ENCODE results near the gene SPAG8. TPM values are rescaled to one million over a fixed set of nuclear protein-coding genes. Genes with fewer than 3 reads are reported as not detected.

Gene SPAG8
- total and polyA plus RNA-seq, 2 donors: 3.1 to 3.4 TPM

- Histone ChIP-seq H3K4me3 (ENCODE audit: low read length in 2 of 2) (no peak overlapping the region), H3K4me1 (ENCODE audit: control insufficient read depth in 2 of 2, insufficient read depth in 2 of 2, low read length in 2 of 2) (peaks cover 2 to 4% of the 10 kb centered on the region in 2 donors), H3K9me3 (ENCODE audit: control insufficient read depth in 2 of 2, insufficient read depth in 1 of 2, low read length in 1 of 2) (no peaks in the 10 kb centered on the region), H3K27me3 (ENCODE audit: control insufficient read depth in 2 of 2, insufficient read depth in 1 of 2, low read length in 1 of 2) (no peaks in the 10 kb centered on the region), H3K27ac (ENCODE audit: low read depth in 1 of 2, low read length in 1 of 2) (no peak overlapping the region), H3K36me3 (ENCODE audit: control insufficient read depth in 2 of 2, insufficient read depth in 2 of 2, low read length in 1 of 2) (no peaks in the 10 kb centered on the region)
- DNase-seq (ENCODE audit: low read depth in 6 of 9, low spot score in 9 of 9): no peak
- WGBS: 93% methylated on average over 25 of the region's 25 CpGs
Observed at GRCh38 chr9:35852876-35853865, 41.1 kb upstream of the SPAG8 start.

- Histone ChIP-seq H3K4me3 (ENCODE audit: low read length in 2 of 2) (no peak overlapping the region), H3K36me3 (ENCODE audit: control insufficient read depth in 2 of 2, insufficient read depth in 2 of 2, low read length in 1 of 2) (peaks cover 0 to under 1% of the 10 kb centered on the region in 2 donors), H3K27ac (ENCODE audit: low read depth in 1 of 2, low read length in 1 of 2) (no peak overlapping the region), H3K9me3 (ENCODE audit: control insufficient read depth in 2 of 2, insufficient read depth in 1 of 2, low read length in 1 of 2) (no peaks in the 10 kb centered on the region), H3K27me3 (ENCODE audit: control insufficient read depth in 2 of 2, insufficient read depth in 1 of 2, low read length in 1 of 2) (no peaks in the 10 kb centered on the region), H3K4me1 (ENCODE audit: control insufficient read depth in 2 of 2, insufficient read depth in 2 of 2, low read length in 2 of 2) (peaks cover 10 to 12% of the 10 kb centered on the region in 2 donors)
- DNase-seq (ENCODE audit: low read depth in 6 of 9, low spot score in 9 of 9): no peak
- over 99% methylated on average over 2 of the region's 2 CpGs for WGBS
Observed at GRCh38 chr9:35852267-35852815, 40.3 kb upstream of the SPAG8 start.

- peak overlapping the region; percentile 66 to 92 for H3K27ac ChIP-seq (ENCODE audit: low read depth in 1 of 2, low read length in 1 of 2)
- H3K4me1 ChIP-seq (ENCODE audit: control insufficient read depth in 2 of 2, insufficient read depth in 2 of 2, low read length in 2 of 2): peaks cover 12 to 37% of the 10 kb centered on the region in 2 donors
- 71% methylated on average over 4 of the region's 4 CpGs for WGBS
- peak in 5 of 9 donors; percentile 43 to 79 (median 55) for DNase-seq (ENCODE audit: low read depth in 6 of 9, low spot score in 9 of 9)
- peaks cover 0 to 8% of the 10 kb centered on the region in 2 donors for H3K27me3 ChIP-seq (ENCODE audit: control insufficient read depth in 2 of 2, insufficient read depth in 1 of 2, low read length in 1 of 2)
- H3K4me3 ChIP-seq (ENCODE audit: low read length in 2 of 2): no peak overlapping the region
- H3K36me3 ChIP-seq (ENCODE audit: control insufficient read depth in 2 of 2, insufficient read depth in 2 of 2, low read length in 1 of 2): peaks cover 5 to 6% of the 10 kb centered on the region in 2 donors
- peaks cover 0 to 3% of the 10 kb centered on the region in 2 donors for H3K9me3 ChIP-seq (ENCODE audit: control insufficient read depth in 2 of 2, insufficient read depth in 1 of 2, low read length in 1 of 2)
Observed at GRCh38 chr9:35847792-35848572, 35.9 kb upstream of the SPAG8 start.

GRCh38 chr9:35845824-35846771, 34.0 kb upstream of the SPAG8 start:
- H3K36me3 ChIP-seq (ENCODE audit: control insufficient read depth in 2 of 2, insufficient read depth in 2 of 2, low read length in 1 of 2): peaks cover 5 to 6% of the 10 kb centered on the region in 2 donors
- H3K4me3 ChIP-seq (ENCODE audit: low read length in 2 of 2): no peak overlapping the region
- WGBS: 53% methylated on average over 53 of the region's 53 CpGs
- no peak overlapping the region for H3K27ac ChIP-seq (ENCODE audit: low read depth in 1 of 2, low read length in 1 of 2)
- H3K27me3 ChIP-seq (ENCODE audit: control insufficient read depth in 2 of 2, insufficient read depth in 1 of 2, low read length in 1 of 2): peaks cover 0 to 8% of the 10 kb centered on the region in 2 donors
- DNase-seq (ENCODE audit: low read depth in 6 of 9, low spot score in 9 of 9): no peak
- peaks cover 0 to 3% of the 10 kb centered on the region in 2 donors for H3K9me3 ChIP-seq (ENCODE audit: control insufficient read depth in 2 of 2, insufficient read depth in 1 of 2, low read length in 1 of 2)
- H3K4me1 ChIP-seq (ENCODE audit: control insufficient read depth in 2 of 2, insufficient read depth in 2 of 2, low read length in 2 of 2): peaks cover 12 to 37% of the 10 kb centered on the region in 2 donors

GRCh38 chr9:35844628-35845270, 32.7 kb upstream of the SPAG8 start:
- Histone ChIP-seq H3K27ac (ENCODE audit: low read depth in 1 of 2, low read length in 1 of 2) (peak overlapping the region in 1 of 2 donors; percentile 36), H3K27me3 (ENCODE audit: control insufficient read depth in 2 of 2, insufficient read depth in 1 of 2, low read length in 1 of 2) (peaks cover 0 to 8% of the 10 kb centered on the region in 2 donors), H3K9me3 (ENCODE audit: control insufficient read depth in 2 of 2, insufficient read depth in 1 of 2, low read length in 1 of 2) (peaks cover 0 to 3% of the 10 kb centered on the region in 2 donors), H3K36me3 (ENCODE audit: control insufficient read depth in 2 of 2, insufficient read depth in 2 of 2, low read length in 1 of 2) (peaks cover 5 to 6% of the 10 kb centered on the region in 2 donors), H3K4me1 (ENCODE audit: control insufficient read depth in 2 of 2, insufficient read depth in 2 of 2, low read length in 2 of 2) (peaks cover 12 to 37% of the 10 kb centered on the region in 2 donors), H3K4me3 (ENCODE audit: low read length in 2 of 2) (no peak overlapping the region)
- DNase-seq (ENCODE audit: low read depth in 6 of 9, low spot score in 9 of 9): peak in 3 of 9 donors; percentile 23 to 69 (median 35)
- WGBS: 54% methylated on average over 7 of the region's 7 CpGs

GRCh38 chr9:35842795-35843194, 30.7 kb upstream of the SPAG8 start:
- no peak for DNase-seq (ENCODE audit: low read depth in 6 of 9, low spot score in 9 of 9)
- Histone ChIP-seq H3K27me3 (ENCODE audit: control insufficient read depth in 2 of 2, insufficient read depth in 1 of 2, low read length in 1 of 2) (peaks cover 0 to 8% of the 10 kb centered on the region in 2 donors), H3K9me3 (ENCODE audit: control insufficient read depth in 2 of 2, insufficient read depth in 1 of 2, low read length in 1 of 2) (peaks cover 0 to 3% of the 10 kb centered on the region in 2 donors), H3K4me3 (ENCODE audit: low read length in 2 of 2) (no peak overlapping the region), H3K4me1 (ENCODE audit: control insufficient read depth in 2 of 2, insufficient read depth in 2 of 2, low read length in 2 of 2) (peaks cover 5 to 29% of the 10 kb centered on the region in 2 donors), H3K36me3 (ENCODE audit: control insufficient read depth in 2 of 2, insufficient read depth in 2 of 2, low read length in 1 of 2) (peaks cover 5 to 6% of the 10 kb centered on the region in 2 donors), H3K27ac (ENCODE audit: low read depth in 1 of 2, low read length in 1 of 2) (no peak overlapping the region)
- WGBS: 93% methylated on average over 3 of the region's 3 CpGs

GRCh38 chr9:35842020-35842745, 30.1 kb upstream of the SPAG8 start:
- Histone ChIP-seq H3K27me3 (ENCODE audit: control insufficient read depth in 2 of 2, insufficient read depth in 1 of 2, low read length in 1 of 2) (peaks cover 0 to 8% of the 10 kb centered on the region in 2 donors), H3K36me3 (ENCODE audit: control insufficient read depth in 2 of 2, insufficient read depth in 2 of 2, low read length in 1 of 2) (peaks cover 3 to 5% of the 10 kb centered on the region in 2 donors), H3K9me3 (ENCODE audit: control insufficient read depth in 2 of 2, insufficient read depth in 1 of 2, low read length in 1 of 2) (peaks cover 0 to 3% of the 10 kb centered on the region in 2 donors), H3K4me3 (ENCODE audit: low read length in 2 of 2) (no peak overlapping the region), H3K27ac (ENCODE audit: low read depth in 1 of 2, low read length in 1 of 2) (no peak overlapping the region), H3K4me1 (ENCODE audit: control insufficient read depth in 2 of 2, insufficient read depth in 2 of 2, low read length in 2 of 2) (peaks cover 0 to 23% of the 10 kb centered on the region in 2 donors)
- DNase-seq (ENCODE audit: low read depth in 6 of 9, low spot score in 9 of 9): no peak
- WGBS: 95% methylated on average over 17 of the region's 17 CpGs
